ENCODE measurements around the gene ALDH18A1. TPM values are rescaled to one million over a fixed set of nuclear protein-coding genes. Genes with fewer than 3 reads are reported as not detected.
A peak's percentile ranks its signal among the peaks of the same experiment; 100 is the strongest.

ALDH18A1 gene
- total RNA-seq, 1 experiment from 2014 or later, result 114 TPM

GRCh38 chr10:95556994-95557767 is 99.3 kb downstream of the ALDH18A1 start:
- no peak overlapping the region for H2BK20ac ChIP-seq (ENCODE audit: low read depth, low read length, poor library complexity, severe bottlenecking)
- H3K27me3 Mint-ChIP-seq (ENCODE audit: low read depth), result peaks cover 9% of the 10 kb centered on the region
- H3K4me3 Mint-ChIP-seq, result no peak overlapping the region; a peak in 1 of 5 replicates
- no peaks in the 10 kb centered on the region for H3K27me3 ChIP-seq (ENCODE audit: insufficient read depth, low read length)
- H3K27ac ChIP-seq (ENCODE audit: insufficient read length, low read depth, low read length), result no peak overlapping the region
- TF ChIP-seq, protein P1, sequence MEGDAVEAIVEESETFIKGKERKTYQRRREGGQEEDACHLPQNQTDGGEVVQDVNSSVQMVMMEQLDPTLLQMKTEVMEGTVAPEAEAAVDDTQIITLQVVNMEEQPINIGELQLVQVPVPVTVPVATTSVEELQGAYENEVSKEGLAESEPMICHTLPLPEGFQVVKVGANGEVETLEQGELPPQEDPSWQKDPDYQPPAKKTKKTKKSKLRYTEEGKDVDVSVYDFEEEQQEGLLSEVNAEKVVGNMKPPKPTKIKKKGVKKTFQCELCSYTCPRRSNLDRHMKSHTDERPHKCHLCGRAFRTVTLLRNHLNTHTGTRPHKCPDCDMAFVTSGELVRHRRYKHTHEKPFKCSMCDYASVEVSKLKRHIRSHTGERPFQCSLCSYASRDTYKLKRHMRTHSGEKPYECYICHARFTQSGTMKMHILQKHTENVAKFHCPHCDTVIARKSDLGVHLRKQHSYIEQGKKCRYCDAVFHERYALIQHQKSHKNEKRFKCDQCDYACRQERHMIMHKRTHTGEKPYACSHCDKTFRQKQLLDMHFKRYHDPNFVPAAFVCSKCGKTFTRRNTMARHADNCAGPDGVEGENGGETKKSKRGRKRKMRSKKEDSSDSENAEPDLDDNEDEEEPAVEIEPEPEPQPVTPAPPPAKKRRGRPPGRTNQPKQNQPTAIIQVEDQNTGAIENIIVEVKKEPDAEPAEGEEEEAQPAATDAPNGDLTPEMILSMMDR (conservative IDR thresholded peaks at IDR 0.05), result no peak
- no peaks in the 10 kb centered on the region for H3K9me3 ChIP-seq (ENCODE audit: control insufficient read depth, low read depth, low read length)
- H3K4ac ChIP-seq (ENCODE audit: low read depth, low read length), result no peak overlapping the region
- H4K5ac ChIP-seq (ENCODE audit: insufficient read length, low read depth, low read length), result no peak overlapping the region
- H2BK120ac ChIP-seq (ENCODE audit: low read depth, low read length, poor library complexity, severe bottlenecking), result no peak overlapping the region
- WGBS (ENCODE audit: extremely low coverage, insufficient read length, low lambda C conversion rate), result no CpG with 5 or more reads among the region's 8 CpGs
- H2AK5ac ChIP-seq (ENCODE audit: insufficient read length, low read length), result no peak overlapping the region
- H4K8ac ChIP-seq (replicated peaks; ENCODE audit: insufficient read length, low read depth, low read length), result no peak overlapping the region
- H3K79me2 ChIP-seq (ENCODE audit: insufficient read depth, low read length), result peaks cover 2% of the 10 kb centered on the region; the same call in 1 of the 2 replicates
- peaks cover 7 to 8% of the 10 kb centered on the region in 2 experiments for H3K9me3 Mint-ChIP-seq
- H3K4me1 ChIP-seq (ENCODE audit: insufficient read depth, low read length), result peaks cover 14% of the 10 kb centered on the region
- no peak overlapping the region for H3K18ac ChIP-seq (ENCODE audit: insufficient read length, low read depth, low read length)
- H3K4me1 Mint-ChIP-seq, result peaks cover 46 to 55% of the 10 kb centered on the region in 2 experiments
- H3K23ac ChIP-seq (ENCODE audit: insufficient read length, low read depth, low read length), result no peak overlapping the region
- peaks cover 6 to 10% (median 7%) of the 10 kb centered on the region in 3 experiments; a peak in 6 of 7 replicates for H3K36me3 Mint-ChIP-seq (ENCODE audit: insufficient read depth in 1 of 3, low read depth in 3 of 3)
- H4K20me1 ChIP-seq (ENCODE audit: control insufficient read depth, insufficient read depth, insufficient read length), result no peaks in the 10 kb centered on the region
- H3K23me2 ChIP-seq (ENCODE audit: insufficient read length, low read depth, low read length, poor library complexity, severe bottlenecking), result peaks cover 17% of the 10 kb centered on the region
- no peak overlapping the region for H2BK5ac ChIP-seq (ENCODE audit: insufficient read length, low read length)
- H2BK12ac ChIP-seq (ENCODE audit: insufficient read length, low read depth, low read length), result no peak overlapping the region
- H3K14ac ChIP-seq (ENCODE audit: insufficient read depth, low read length), result no peak overlapping the region
- H3K27ac Mint-ChIP-seq, result peak overlapping the region in 1 of 3 experiments; percentile 7; a peak in 1 of 7 replicates
- no peak overlapping the region for H2BK15ac ChIP-seq (ENCODE audit: low read depth, low read length)
- H2AFZ ChIP-seq (ENCODE audit: low read length), result no peak overlapping the region
- H3K79me1 ChIP-seq (ENCODE audit: insufficient read depth, low read depth, low read length, poor library complexity, severe bottlenecking), result peaks cover 6% of the 10 kb centered on the region
- H3T11ph ChIP-seq (ENCODE audit: low read length), result no peak overlapping the region
- no peak overlapping the region for H4K91ac ChIP-seq (ENCODE audit: insufficient read length, low read depth, low read length)
- H3K4me2 ChIP-seq (ENCODE audit: insufficient read depth, insufficient read length, low read length), result no peak overlapping the region
- H3K56ac ChIP-seq (ENCODE audit: insufficient read length, low read depth, low read length), result no peak overlapping the region
- no peak overlapping the region for H3K9ac ChIP-seq (ENCODE audit: extremely low read depth, insufficient read length, low read length)
- no peak for DNase-seq

Other genes starting within 250 kb of the ALDH18A1 start
- gene SORBS1, start 95.3 kb downstream of the ALDH18A1 start, total RNA-seq (2021), result 21.5 and 24.3 TPM in 2 replicates
- gene TCTN3, start 37.2 kb upstream of the ALDH18A1 start, total RNA-seq (2021), result 37.0 and 37.3 TPM in 2 replicates
- gene ENTPD1, start 99.5 kb upstream of the ALDH18A1 start, total RNA-seq (2021), result 1.9 and 2.0 TPM in 2 replicates

Data from H9 (cell line).